GM19240 (cell line): ENCODE results near the gene TMEM72.

Source experiments
- DNase-seq: peaks from one replicate; pipeline ENCODE4 v3.0.0; 2011; ENCODE audit warnings: low spot score; ENCODE audit not compliant: insufficient read length

The TMEM72 gene

GRCh38 chr10:44889834-44890233 is 21.3 kb upstream of the TMEM72 start:
- no peak for DNase-seq

- no peak for DNase-seq
Observed at GRCh38 chr10:44890696-44891563, 20.2 kb upstream of the TMEM72 start.

- DNase-seq: no peak
Observed at GRCh38 chr10:44891721-44892120, 19.4 kb upstream of the TMEM72 start.

GRCh38 chr10:44893604-44894468 is 17.3 kb upstream of the TMEM72 start:
- no peak for DNase-seq

- DNase-seq: no peak
Observed at GRCh38 chr10:44894691-44895090, 16.4 kb upstream of the TMEM72 start.

- no peak for DNase-seq
Observed at GRCh38 chr10:44895280-44895679, 15.9 kb upstream of the TMEM72 start.

- DNase-seq: no peak
Observed at GRCh38 chr10:44897049-44897448, 14.1 kb upstream of the TMEM72 start.

GRCh38 chr10:44898665-44899064 is 12.5 kb upstream of the TMEM72 start:
- no peak for DNase-seq

- no peak for DNase-seq
Observed at GRCh38 chr10:44899450-44900080, 11.6 kb upstream of the TMEM72 start.

GRCh38 chr10:44902941-44903545 is 8.1 kb upstream of the TMEM72 start:
- no peak for DNase-seq

- no peak for DNase-seq
Observed at GRCh38 chr10:44906486-44906885, 4.7 kb upstream of the TMEM72 start.

GRCh38 chr10:44907556-44907955 is 3.6 kb upstream of the TMEM72 start:
- no peak for DNase-seq

GRCh38 chr10:44908066-44908749 is 2.9 kb upstream of the TMEM72 start:
- DNase-seq: no peak

GRCh38 chr10:44908936-44909630 is 2.1 kb upstream of the TMEM72 start:
- no peak for DNase-seq

- no peak for DNase-seq
Observed at GRCh38 chr10:44909910-44910309, 1.2 kb upstream of the TMEM72 start.

- no peak for DNase-seq
Observed at GRCh38 chr10:44910602-44911001, 535 bp upstream of the TMEM72 start.

GRCh38 chr10:44911951-44912350 is 814 bp downstream of the TMEM72 start:
- DNase-seq: no peak

GRCh38 chr10:44913350-44914081 is 2.4 kb downstream of the TMEM72 start:
- DNase-seq: no peak

- DNase-seq: no peak
Observed at GRCh38 chr10:44914891-44915290, 3.8 kb downstream of the TMEM72 start.

GRCh38 chr10:44916429-44916828 is 5.3 kb downstream of the TMEM72 start:
- no peak for DNase-seq
